ENCODE measurements around the gene RASEF. TPM values are rescaled to one million over a fixed set of nuclear protein-coding genes. Genes with fewer than 3 reads are reported as not detected.

The RASEF gene
- total and polyA plus RNA-seq, 8 donors: 3.9 to 96.5 (median 45.6) TPM

GRCh38 chr9:83020327-83020726 is 42.6 kb downstream of the RASEF start:
- Histone ChIP-seq H3K4me3 (no peak overlapping the region), H3K27me3 (no peaks in the 10 kb centered on the region), H3K36me3 (peaks cover 0 to 26% (median 4%) of the 10 kb centered on the region in 4 donors), H3K4me1 (no peaks in the 10 kb centered on the region), H3K9me3 (no peaks in the 10 kb centered on the region), H3K27ac (no peak overlapping the region)
- WGBS, 5 donors: 85 to 97% (median 93%) methylated on average over 7 of the region's 7 CpGs
- TF ChIP-seq POLR2A (IDR thresholded peaks at IDR 0.05) (no peak), POLR2AphosphoS5 (IDR thresholded peaks at IDR 0.05) (no peak), CTCF (IDR thresholded peaks at IDR 0.05) (no peak), EP300 (IDR thresholded peaks at IDR 0.05) (no peak)
- intact Hi-C loops (cut with DNase I; ENCODE audit: low total_unique reads): no loop called here
- DNase-seq: no peak

GRCh38 chr9:83019246-83019645 is 43.7 kb downstream of the RASEF start:
- no peak for DNase-seq
- Histone ChIP-seq H3K9me3 (no peaks in the 10 kb centered on the region), H3K36me3 (peaks cover 0 to 32% (median 11%) of the 10 kb centered on the region in 4 donors), H3K4me3 (no peak overlapping the region), H3K4me1 (no peaks in the 10 kb centered on the region), H3K27ac (no peak overlapping the region), H3K27me3 (no peaks in the 10 kb centered on the region)
- intact Hi-C loops (cut with DNase I; ENCODE audit: low total_unique reads): no loop called here
- TF ChIP-seq POLR2A (IDR thresholded peaks at IDR 0.05) (no peak), POLR2AphosphoS5 (IDR thresholded peaks at IDR 0.05) (no peak), CTCF (IDR thresholded peaks at IDR 0.05) (no peak), EP300 (IDR thresholded peaks at IDR 0.05) (no peak)
- 87 to 94% (median 90%) methylated on average over 2 of the region's 2 CpGs for WGBS, 5 donors

- intact Hi-C loops (cut with DNase I; ENCODE audit: low total_unique reads): no loop called here
- H3K27me3 ChIP-seq: no peaks in the 10 kb centered on the region
- 90 to 93% (median 92%) methylated on average over 2 of the region's 2 CpGs for WGBS, 5 donors
Observed at GRCh38 chr9:83015897-83016296, 47.0 kb downstream of the RASEF start.

GRCh38 chr9:83013867-83014605 is 48.9 kb downstream of the RASEF start:
- intact Hi-C loops (cut with DNase I; ENCODE audit: low total_unique reads): no loop called here
- 64 to 80% (median 76%) methylated on average over 3 of the region's 3 CpGs for WGBS, 5 donors
- TF ChIP-seq POLR2AphosphoS5 (IDR thresholded peaks at IDR 0.05): no peak
- no peak for TF ChIP-seq CTCF (IDR thresholded peaks at IDR 0.05)
- TF ChIP-seq POLR2A (IDR thresholded peaks at IDR 0.05): no peak
- TF ChIP-seq EP300 (IDR thresholded peaks at IDR 0.05): no peak
- Histone ChIP-seq H3K4me1 (peaks cover 0 to 7% (median 3%) of the 10 kb centered on the region in 4 donors), H3K9me3 (no peaks in the 10 kb centered on the region), H3K36me3 (peaks cover 0 to 18% (median 10%) of the 10 kb centered on the region in 4 donors), H3K27ac (no peak overlapping the region), H3K4me3 (no peak overlapping the region), H3K27me3 (no peaks in the 10 kb centered on the region)
- DNase-seq: no peak

More at GRCh38 chr9:83015897-83016296, 47.0 kb downstream of the RASEF start:
- H3K9me3 ChIP-seq: no peaks in the 10 kb centered on the region
- H3K27ac ChIP-seq: no peak overlapping the region
- H3K36me3 ChIP-seq: peaks cover 0 to 21% (median 11%) of the 10 kb centered on the region in 4 donors
- TF ChIP-seq CTCF (IDR thresholded peaks at IDR 0.05): no peak
- TF ChIP-seq POLR2A (IDR thresholded peaks at IDR 0.05): no peak
- TF ChIP-seq EP300 (IDR thresholded peaks at IDR 0.05): no peak
- no peak for TF ChIP-seq POLR2AphosphoS5 (IDR thresholded peaks at IDR 0.05)
- no peak overlapping the region for H3K4me3 ChIP-seq
- H3K4me1 ChIP-seq: peaks cover 0 to 7% (median 3%) of the 10 kb centered on the region in 4 donors
- no peak for DNase-seq

Measured in stomach (tissue), 9 donors.